H1 (cell line): ENCODE data around the gene SMYD4. TPM values are rescaled to one million over a fixed set of nuclear protein-coding genes. Genes with fewer than 3 reads are reported as not detected.

Experiments
- CTCF ChIA-PET: fragments of 300-600 bp; sonication (Branson Sonifier 250); formaldehyde crosslinking; loops from one replicate; lab custom pipeline; 2021; ENCODE audit not compliant: partially characterized antibody; lab: Charles Lee
- POLR2A ChIA-PET: fragments of 300-600 bp; sonication (Branson Sonifier 250); formaldehyde crosslinking; loops from one replicate; lab custom pipeline; 2021; ENCODE audit warnings: inconsistent platforms; ENCODE audit not compliant: partially characterized antibody; lab: Charles Lee
- DNase-seq, 2 experiments: peaks; one replicate each; pipeline versions ENCODE4 v3.0.0 to v3.0.0-alpha.2; 2010 to 2022; ENCODE audit warnings: low spot score in 2 of 2, low read depth in 1 of 2, mixed read lengths in 1 of 2
- FAIRE-seq: peaks from 2 replicates; lab custom pipeline; 2011; peaks lifted over from hg19 to GRCh38; lab: Jason Lieb, UNC
- H2AFZ ChIP-seq: 2 replicates; pipeline ENCODE4 v1.8.1; 2012; ENCODE audit warnings: low read length, inconsistent platforms
- H2AK5ac ChIP-seq: 2 replicates; pipeline ENCODE4 v1.6.1; 2013; ENCODE audit warnings: low read depth, low read length
- H2BK120ac ChIP-seq: replicated peaks from 2 replicates; pipeline ENCODE3; 2013; ENCODE audit warnings: low read depth, low read length, inconsistent platforms
- H2BK12ac ChIP-seq: 2 replicates; pipeline ENCODE4 v1.6.1; 2013; ENCODE audit warnings: low read depth, low read length
- H2BK15ac ChIP-seq: 2 replicates; pipeline ENCODE4 v1.6.1; 2013; ENCODE audit warnings: low read length
- H2BK20ac ChIP-seq: 2 replicates; pipeline ENCODE4 v1.6.1; 2013; ENCODE audit warnings: low read length
- H2BK5ac ChIP-seq: 2 replicates; pipeline ENCODE4 v1.6.1; 2013; ENCODE audit warnings: low read depth, low read length
- H3K14ac ChIP-seq: 2 replicates; pipeline ENCODE4 v1.6.1; 2013; ENCODE audit warnings: inconsistent platforms; ENCODE audit not compliant: insufficient read length
- H3K18ac ChIP-seq: 2 replicates; pipeline ENCODE4 v1.6.1; 2013; ENCODE audit warnings: low read length; ENCODE audit errors: extremely low read depth
- H3K23ac ChIP-seq: 2 replicates; pipeline ENCODE4 v1.6.1; 2013; ENCODE audit warnings: inconsistent platforms; ENCODE audit not compliant: insufficient read length
- H3K23me2 ChIP-seq: 2 replicates; pipeline ENCODE4 v1.6.1; 2013; ENCODE audit warnings: low read depth, low read length
- H3K27ac ChIP-seq: 2 replicates; pipeline ENCODE4 v1.6.1; 2011; ENCODE audit warnings: low read depth, low read length, inconsistent platforms
- H3K27me3 ChIP-seq, 4 experiments: replicated peaks in 1 of 4; 1 replicate in 1 of 4; 2 replicates in 3 of 4; pipeline versions ENCODE4 v1.6.1 to v1.8.1; 2011 to 2013; ENCODE audit warnings: low read length in 3 of 4, mild to moderate bottlenecking in 3 of 4, inconsistent platforms in 2 of 4, mixed read lengths in 2 of 4, moderate library complexity in 1 of 4; ENCODE audit not compliant: control insufficient read depth in 3 of 4, insufficient read depth in 3 of 4; ENCODE audit errors: extremely low read depth in 1 of 4
- H3K36me3 ChIP-seq, 4 experiments: 2 replicates each; pipeline versions ENCODE4 v1.6.1 to v1.8.1; 2011 to 2013; ENCODE audit warnings: mild to moderate bottlenecking in 4 of 4, low read length in 3 of 4, moderate library complexity in 2 of 4, control low read depth in 1 of 4, inconsistent platforms in 1 of 4; ENCODE audit not compliant: insufficient read depth in 4 of 4, control insufficient read depth in 2 of 4
- H3K4ac ChIP-seq: replicated peaks from 2 replicates; pipeline ENCODE3; 2013; ENCODE audit warnings: low read length, low read depth, mixed read lengths, inconsistent platforms; ENCODE audit not compliant: insufficient read length
- H3K4me1 ChIP-seq, 4 experiments: replicated peaks in 1 of 4; 1 replicate in 1 of 4; 2 replicates in 3 of 4; pipeline versions ENCODE4 v1.6.1 to v1.8.1; 2011 to 2013; ENCODE audit warnings: low read length in 3 of 4, inconsistent platforms in 2 of 4, mixed read lengths in 1 of 4; ENCODE audit not compliant: insufficient read depth in 4 of 4, control insufficient read depth in 3 of 4
- H3K4me2 ChIP-seq, 2 experiments: 2 replicates each; pipeline versions ENCODE4 v1.6.1 to v1.8.1; 2011 to 2013; ENCODE audit warnings: low read depth in 2 of 2, low read length in 2 of 2, control low read depth in 1 of 2, inconsistent platforms in 1 of 2, mild to moderate bottlenecking in 1 of 2; ENCODE audit not compliant: insufficient read depth in 1 of 2
- H3K4me3 ChIP-seq, 4 experiments: fragments of 200-600, 300-600 bp in 1 of 4; sonication (generic), shearing (Covaris generic), sonication (Bioruptor Twin) in 1 of 4; 2 replicates each; pipeline versions ENCODE4 v1.5.1 to v1.8.1; 2011 to 2016; ENCODE audit warnings: low read length in 4 of 4, low read depth in 3 of 4, control low read depth in 2 of 4, inconsistent platforms in 2 of 4, mild to moderate bottlenecking in 2 of 4, mixed read lengths in 1 of 4, moderate library complexity in 1 of 4; ENCODE audit not compliant: insufficient read depth in 2 of 4; ENCODE audit errors: extremely low read depth in 1 of 4
- H3K56ac ChIP-seq: replicated peaks from 2 replicates; pipeline ENCODE3; 2013; ENCODE audit warnings: low read depth, mild to moderate bottlenecking, mixed read lengths, low read length, inconsistent platforms; ENCODE audit not compliant: insufficient read length
- H3K79me1 ChIP-seq: 2 replicates; pipeline ENCODE4 v1.6.1; 2013; ENCODE audit warnings: low read depth, low read length, control low read depth
- H3K79me2 ChIP-seq, 2 experiments: 2 replicates each; pipeline versions ENCODE4 v1.6.1 to v1.8.1; 2012 to 2013; ENCODE audit warnings: low read length in 2 of 2, mild to moderate bottlenecking in 2 of 2, inconsistent platforms in 1 of 2; ENCODE audit not compliant: insufficient read depth in 2 of 2, control insufficient read depth in 1 of 2
- H3K9ac ChIP-seq, 4 experiments: replicated peaks in 1 of 4; 1 replicate in 1 of 4; 2 replicates in 3 of 4; pipeline versions ENCODE4 v1.6.1 to v1.8.1; 2011 to 2013; ENCODE audit warnings: low read depth in 3 of 4, low read length in 3 of 4, control low read depth in 2 of 4, mild to moderate bottlenecking in 2 of 4, moderate library complexity in 2 of 4, inconsistent platforms in 1 of 4; ENCODE audit errors: extremely low read depth in 1 of 4
- H3K9me3 ChIP-seq, 2 experiments: 2 replicates each; pipeline versions ENCODE4 v1.6.1 to v1.8.1; 2012 to 2013; ENCODE audit warnings: mild to moderate bottlenecking in 2 of 2, moderate library complexity in 2 of 2, control low read depth in 1 of 2, inconsistent platforms in 1 of 2, low read depth in 1 of 2, low read length in 1 of 2, mixed read lengths in 1 of 2; ENCODE audit not compliant: insufficient read depth in 2 of 2
- H4K20me1 ChIP-seq, 2 experiments: replicated peaks in 1 of 2; 2 replicates each; pipeline versions ENCODE3 to v1.8.1; 2011 to 2013; ENCODE audit warnings: inconsistent platforms in 2 of 2, low read length in 2 of 2, mild to moderate bottlenecking in 1 of 2; ENCODE audit not compliant: insufficient read depth in 2 of 2, control insufficient read depth in 1 of 2
- H4K5ac ChIP-seq: 2 replicates; pipeline ENCODE4 v1.6.1; 2013; ENCODE audit warnings: low read length, low read depth, mixed read lengths, inconsistent platforms; ENCODE audit not compliant: insufficient read length
- H4K8ac ChIP-seq: 2 replicates; pipeline ENCODE4 v1.8.0; 2013; ENCODE audit warnings: mild to moderate bottlenecking, moderate library complexity, low read length, inconsistent platforms; ENCODE audit not compliant: insufficient read depth; ENCODE audit errors: extremely low read depth
- H4K91ac ChIP-seq: replicated peaks from 2 replicates; pipeline ENCODE3; 2013; ENCODE audit warnings: low read length, mixed read lengths, inconsistent platforms; ENCODE audit not compliant: insufficient read length
- ATF2 ChIP-seq: IDR thresholded peaks from 2 replicates; pipeline ENCODE4 v1.6.1; 2012; ENCODE audit warnings: low read length, inconsistent platforms
- ATF3 ChIP-seq: IDR thresholded peaks from 2 replicates; pipeline ENCODE4 v1.6.1; 2011; ENCODE audit warnings: low read depth, mild to moderate bottlenecking, low read length; ENCODE audit not compliant: insufficient read depth
- EZH2 ChIP-seq: fragments of 200-600 bp; sonication (generic); IDR thresholded peaks from 2 replicates; pipeline ENCODE4 v1.7.1; 2012; ENCODE audit warnings: low read depth, mild to moderate bottlenecking, moderate library complexity, low read length, inconsistent platforms; ENCODE audit not compliant: severe bottlenecking
- KDM4A ChIP-seq: IDR thresholded peaks from one replicate; pipeline ENCODE4 v1.7.1; 2012; ENCODE audit warnings: low read depth, mild to moderate bottlenecking, moderate library complexity, low read length, inconsistent platforms; ENCODE audit not compliant: severe bottlenecking
- MAX ChIP-seq: IDR thresholded peaks from 2 replicates; pipeline ENCODE4 v1.6.1; 2012; ENCODE audit warnings: inconsistent platforms
- PHF8 ChIP-seq: fragments of 200-600 bp; sonication (generic); conservative IDR thresholded peaks from 2 replicates; pipeline ENCODE4 v1.7.1; 2012; ENCODE audit warnings: low read depth, mild to moderate bottlenecking, inconsistent platforms, low read length, moderate library complexity
- SUZ12 ChIP-seq: fragments of 200-600 bp; sonication (generic); IDR thresholded peaks from 2 replicates; pipeline ENCODE4 v1.6.1; 2012; ENCODE audit warnings: mild to moderate bottlenecking, inconsistent platforms, low read length, moderate library complexity, mixed read lengths
- TEAD4 ChIP-seq: IDR thresholded peaks from 2 replicates; pipeline ENCODE4 v1.6.1; 2012; ENCODE audit warnings: low read depth, low read length, inconsistent platforms, mixed read lengths
- USF2 ChIP-seq: IDR thresholded peaks from 2 replicates; pipeline ENCODE4 v1.6.1; 2011; ENCODE audit warnings: low read length, improper control_type of control experiment
- ZNF274 ChIP-seq: IDR thresholded peaks from 2 replicates; pipeline ENCODE4 v1.7.0; 2012; ENCODE audit warnings: low read length, borderline replicate concordance; ENCODE audit errors: extremely low read depth
- WGBS, 2 experiments: shearing (Covaris generic) in 1 of 2; methylation state at CpG; one replicate each; pipeline versions ENCODE4 v1.1.6 to v1.1.7; 2013 to 2015; ENCODE audit warnings: low lambda C conversion rate in 2 of 2, mixed read lengths in 2 of 2, inconsistent platforms in 1 of 2, low coverage in 1 of 2, missing lambda C conversion rate in 1 of 2; ENCODE audit not compliant: insufficient replicate concordance in 2 of 2, insufficient coverage in 1 of 2, insufficient read length in 1 of 2; ENCODE audit errors: extremely low coverage in 1 of 2, missing lambda C conversion rate in 1 of 2; 5-methylcytosine and 5-hydroxymethylcytosine counted together
- polyA plus RNA-seq, 7 experiments: library from polyadenylated mRNA; depleted of rRNA in 3 of 7; stranded (reverse) in 5 of 7; unstranded in 2 of 7; fragments of >200 nt in 5 of 7; fragments of 200-250 nt in 2 of 7; gene quantifications; 1 replicate in 5 of 7; 2 replicates in 1 of 7; 4 replicates in 1 of 7; pipeline versions ENCODE4 v1.2.1 to v1.2.3, GENCODE V29; 2011 to 2013; ENCODE audit warnings: missing spikeins in 2 of 7, mixed read lengths in 2 of 7
- total RNA-seq: library from RNA; stranded (reverse); fragmentation: NEBNext Ultra II Directional; extraction: Animal tissue kit (Norgen Biotek cat#: 25700); gene quantifications from 2 replicates; pipeline ENCODE4 v1.2.1, GENCODE V29; 2021

The SMYD4 gene
- total and polyA plus RNA-seq, 2 of the 8 experiments (the other 6 are each of a cell fraction or from before 2014, with no cell fraction given) = 10.5 to 23.4 TPM

- no peaks in the 10 kb centered on the region for H3K23me2 ChIP-seq
- 87% methylated on average over 3 of the region's 3 CpGs; no CpG with 5 or more reads in 1 of the 2 experiments for WGBS, 2 experiments
- TF ChIP-seq ATF3 (no peak), SUZ12 (no peak), PHF8 (no peak), EZH2 (no peak), USF2 (no peak), ZNF274 (no peak), ATF2 (no peak), MAX (no peak), KDM4A (no peak), TEAD4 (no peak)
These were observed 24.0 kb upstream of the SMYD4 start for GRCh38 chr17:1853698-1854097.

More at GRCh38 chr17:1853698-1854097, 24.0 kb upstream of the SMYD4 start:
- peaks cover 11 to 45% (median 20%) of the 10 kb centered on the region in 4 experiments for H3K36me3 ChIP-seq
- no peak overlapping the region for H2BK5ac ChIP-seq
- H2BK20ac ChIP-seq = no peak overlapping the region
- FAIRE-seq = no peak
- no peak overlapping the region for H3K14ac ChIP-seq
- no peak overlapping the region for H2AFZ ChIP-seq
- peaks cover 0 to 4% of the 10 kb centered on the region in 2 experiments for H4K20me1 ChIP-seq
- no peak overlapping the region for H4K91ac ChIP-seq
- no peak for DNase-seq
- H3K79me1 ChIP-seq = no peaks in the 10 kb centered on the region
- no peak overlapping the region for H3K23ac ChIP-seq
- H3K27ac ChIP-seq = no peak overlapping the region
- no peak overlapping the region for H3K56ac ChIP-seq
- H3K4me1 ChIP-seq = no peaks in the 10 kb centered on the region
- no peaks in the 10 kb centered on the region for H3K9me3 ChIP-seq
- no peak overlapping the region for H3K9ac ChIP-seq
- no peak overlapping the region for H3K4ac ChIP-seq
- H2BK12ac ChIP-seq = no peak overlapping the region
- no peak overlapping the region for H2BK120ac ChIP-seq
- H4K8ac ChIP-seq = no peak overlapping the region
- no peaks in the 10 kb centered on the region for H3K79me2 ChIP-seq
- no peak overlapping the region for H2AK5ac ChIP-seq
- ChIA-PET CTCF (interaction anchor here (1.2 kb wide), 1 partner anchor 279 kb away, joined by 3 read pairs; no protein-coding TSS in a partner anchor), POLR2A (no interaction called here)
- no peak overlapping the region for H3K18ac ChIP-seq
- no peak overlapping the region for H2BK15ac ChIP-seq
- H3K27me3 ChIP-seq = no peaks in the 10 kb centered on the region
- no peak overlapping the region for H4K5ac ChIP-seq
- H3K4me3 ChIP-seq = no peak overlapping the region
- no peak overlapping the region for H3K4me2 ChIP-seq
